ENCODE data around the gene PKP3.

PKP3 gene

DNA sequence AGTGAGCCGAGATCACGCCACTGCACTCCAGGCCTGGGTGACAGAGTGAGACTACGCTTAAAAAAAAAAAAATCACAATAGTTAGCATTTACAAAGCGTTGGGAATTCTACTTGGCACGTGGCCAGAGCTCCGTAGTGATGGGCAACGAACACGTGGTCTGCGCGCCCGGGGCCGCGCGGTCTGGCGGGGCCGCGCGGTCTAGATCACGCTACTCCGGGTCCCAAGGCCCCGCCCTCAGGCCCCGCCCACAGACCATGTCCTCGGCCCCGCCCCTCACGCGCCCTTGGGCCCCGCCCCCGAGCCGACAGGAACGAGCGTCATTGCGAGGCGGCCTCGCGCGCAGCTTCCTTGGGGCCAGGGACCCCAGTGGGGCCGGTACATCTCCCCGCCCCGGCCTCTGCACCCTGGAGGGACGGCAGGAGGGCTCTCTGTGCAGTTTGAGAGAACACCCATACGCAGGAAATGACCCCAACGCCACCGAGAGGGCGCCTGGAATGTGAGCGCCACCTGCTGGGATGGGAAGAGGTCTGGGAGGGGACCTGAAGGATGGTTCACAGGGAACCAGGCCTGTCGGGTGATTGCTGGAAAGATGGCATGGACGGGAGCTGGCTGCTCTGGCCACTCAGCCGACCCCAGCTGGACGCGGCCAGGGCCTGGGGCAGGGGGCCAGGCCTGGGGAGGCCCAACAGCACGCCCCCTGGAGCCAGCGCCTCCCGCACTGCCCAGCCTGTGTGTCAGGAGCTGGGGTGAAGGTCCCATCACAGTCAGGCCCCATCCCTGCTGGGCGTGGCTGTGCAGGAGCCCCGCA, 54.1 kb downstream of the PKP3 start:
- DNase-seq: peak; percentile 94

DNA sequence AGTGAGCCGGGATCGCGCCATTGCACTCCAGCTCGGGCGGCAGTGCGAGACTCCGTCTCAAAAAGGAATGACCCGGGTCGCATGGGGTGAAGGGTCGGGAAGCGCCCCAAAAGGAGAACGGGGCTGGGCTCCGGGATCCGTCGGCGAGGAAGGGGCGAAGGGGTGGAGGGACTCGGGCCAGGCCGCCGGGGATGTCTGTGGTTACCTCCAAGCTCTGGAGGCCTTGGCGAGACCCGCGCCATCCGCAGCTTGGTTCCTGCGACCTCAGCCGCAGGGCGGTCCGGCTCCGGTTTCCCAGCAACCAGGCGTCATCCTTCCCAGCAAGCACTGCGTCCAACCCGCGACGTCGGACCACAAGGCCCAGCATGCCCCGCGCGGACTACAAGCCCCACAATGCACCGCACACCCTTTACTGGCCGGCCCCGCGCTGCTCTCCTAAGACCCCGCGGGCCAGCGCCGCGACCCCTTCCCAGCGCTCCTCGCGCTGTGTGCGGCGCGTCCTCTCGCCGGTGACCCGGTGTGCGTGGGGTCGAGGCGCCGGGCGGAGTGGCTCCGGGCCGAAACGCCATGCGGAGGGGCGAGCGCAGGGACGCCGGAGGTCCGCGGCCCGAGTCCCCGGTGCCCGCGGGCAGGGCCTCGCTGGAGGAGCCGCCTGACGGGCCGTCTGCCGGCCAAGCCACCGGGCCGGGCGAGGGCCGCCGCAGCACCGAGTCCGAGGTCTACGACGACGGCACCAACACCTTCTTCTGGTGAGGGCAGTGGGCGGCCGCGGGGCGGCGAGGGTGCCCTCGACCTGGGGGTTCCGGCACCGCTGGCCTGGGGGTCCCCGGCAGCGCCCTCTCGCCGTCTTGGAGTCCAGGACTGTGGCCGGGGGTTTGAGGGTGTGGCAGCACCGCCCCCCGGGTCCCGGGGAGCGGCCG, 56.1 kb downstream of the PKP3 start, which contains the start of gene PTDSS2:
Gene PTDSS2, plus strand, starts transcription at position 391 of the 920 bp plus-strand sequence. Its CDS starts 177 bp downstream, at position 568.
- peak; percentile 94 for DNase-seq

DNA sequence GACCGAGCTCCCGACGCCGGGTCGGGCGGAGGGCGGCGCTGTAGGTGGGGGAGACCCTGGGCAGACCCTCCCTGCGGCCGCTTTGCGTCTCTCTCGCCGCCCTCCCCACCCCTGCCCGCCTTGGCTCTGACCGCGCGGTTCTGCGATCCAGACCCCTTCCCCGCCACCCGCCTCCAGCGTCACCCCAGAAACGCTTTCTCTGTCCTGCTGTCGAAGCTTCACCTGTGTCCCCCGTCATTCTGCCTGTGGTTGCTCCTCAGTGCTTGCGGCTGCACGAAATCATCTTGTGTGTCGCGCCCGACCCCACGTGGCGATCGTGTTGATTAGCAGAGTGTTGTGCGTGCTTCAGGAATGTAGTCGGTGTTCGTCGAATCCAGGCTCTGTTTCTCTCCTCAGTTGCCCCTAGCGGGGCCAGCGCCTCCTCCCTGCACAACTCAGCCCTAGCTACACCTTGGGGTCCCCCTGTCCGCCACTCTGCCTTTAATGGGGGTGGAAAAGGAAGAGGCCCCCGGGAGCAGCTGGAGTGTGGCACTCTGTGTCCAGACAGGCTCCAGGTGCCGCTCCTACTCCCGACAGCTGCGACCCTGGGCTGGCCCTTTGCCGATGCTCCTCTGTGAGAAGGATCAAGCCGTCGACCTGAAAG, 56.9 kb downstream of the PKP3 start:
- DNase-seq: peak; percentile 84

- DNase-seq: no peak
These were observed 57.7 kb downstream of the PKP3 start for GRCh38 chr11:451738-452137.

DNA sequence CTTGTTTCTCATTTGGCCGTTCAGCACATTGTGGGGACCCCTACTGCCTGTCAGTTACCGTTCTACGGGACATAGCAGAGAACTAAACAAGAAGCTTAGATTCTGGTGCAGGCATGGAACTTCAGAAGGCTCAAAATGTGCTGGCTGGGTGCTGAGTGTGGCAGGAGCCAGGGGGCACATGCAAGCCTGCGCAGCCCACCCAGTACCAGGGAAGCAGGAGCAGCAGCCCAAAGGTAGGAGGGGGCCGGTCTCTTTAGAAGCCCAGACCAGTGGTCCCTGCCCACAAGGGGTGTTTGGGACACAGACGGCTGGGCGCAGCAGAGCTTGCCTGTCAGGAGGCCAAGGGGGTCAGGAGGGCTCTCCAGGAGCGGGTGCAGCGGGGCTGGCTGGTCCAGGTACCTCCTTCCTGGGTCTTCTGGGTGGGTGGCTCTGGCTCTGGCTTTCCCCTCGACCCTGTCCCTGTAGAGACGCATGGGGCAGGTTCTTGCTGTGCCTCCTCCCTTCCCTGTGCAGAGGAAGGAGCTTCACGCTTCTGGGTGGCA, 58.3 kb downstream of the PKP3 start:
- DNase-seq: no peak

DNA sequence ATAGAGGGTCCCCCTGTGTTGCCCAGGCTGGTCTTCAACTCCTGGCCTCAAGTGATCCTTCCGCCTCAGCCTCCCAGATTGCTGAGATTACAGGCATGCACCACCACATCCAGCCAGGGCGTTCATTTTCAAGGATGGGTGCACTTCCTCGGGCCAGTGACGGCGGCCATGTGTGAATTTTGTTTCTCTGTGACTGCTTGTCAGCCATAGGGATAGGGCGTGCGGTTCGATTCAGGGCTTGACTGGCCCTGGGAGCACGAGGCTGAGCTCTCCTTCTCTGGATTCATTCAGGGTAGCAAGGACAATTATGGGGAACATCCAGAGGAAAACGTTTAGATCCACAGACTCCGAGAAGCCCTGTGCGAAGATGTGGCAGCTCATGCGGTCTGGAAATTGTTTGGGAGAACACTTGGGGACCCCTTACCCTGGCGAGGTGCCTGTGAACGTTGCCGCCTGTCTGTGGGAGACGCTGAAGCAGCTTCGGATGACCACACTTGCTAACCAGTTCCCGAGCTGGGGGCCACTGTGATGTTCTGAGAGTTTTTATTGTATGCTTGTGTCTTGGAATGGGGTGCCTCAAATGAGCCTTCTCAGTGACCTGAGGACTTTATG, 59.0 kb downstream of the PKP3 start:
- DNase-seq: no peak

DNA sequence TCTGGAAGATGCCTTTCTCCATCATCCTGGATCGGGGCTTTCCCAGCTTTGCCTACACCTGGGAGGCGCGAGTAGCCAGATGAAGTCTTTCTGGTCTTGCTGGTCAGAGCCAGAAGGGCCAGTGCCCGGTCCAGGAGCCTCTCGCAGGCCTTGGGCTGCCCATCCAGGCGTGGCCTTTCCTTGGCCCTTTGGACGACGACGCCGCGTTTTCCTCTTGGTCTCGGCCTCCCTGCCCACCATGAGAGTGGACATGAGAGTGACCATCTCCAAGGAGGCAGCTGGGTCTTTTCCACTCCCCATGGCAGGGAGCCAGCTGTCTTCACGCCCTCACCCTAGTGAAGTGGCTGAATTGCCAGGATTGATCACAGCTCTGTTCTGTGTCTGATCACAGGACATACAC, 59.6 kb downstream of the PKP3 start:
- DNase-seq: no peak

GRCh38 chr11:454043-454442, 60.0 kb downstream of the PKP3 start:
- no peak for DNase-seq

Data from CD4-positive, alpha-beta T cell treated with Interleukin-12 subunit alpha and Interleukin-12 subunit beta, for 1 hour (primary cell).